ENCODE results near the gene CNTN5.

The CNTN5 gene

DNA sequence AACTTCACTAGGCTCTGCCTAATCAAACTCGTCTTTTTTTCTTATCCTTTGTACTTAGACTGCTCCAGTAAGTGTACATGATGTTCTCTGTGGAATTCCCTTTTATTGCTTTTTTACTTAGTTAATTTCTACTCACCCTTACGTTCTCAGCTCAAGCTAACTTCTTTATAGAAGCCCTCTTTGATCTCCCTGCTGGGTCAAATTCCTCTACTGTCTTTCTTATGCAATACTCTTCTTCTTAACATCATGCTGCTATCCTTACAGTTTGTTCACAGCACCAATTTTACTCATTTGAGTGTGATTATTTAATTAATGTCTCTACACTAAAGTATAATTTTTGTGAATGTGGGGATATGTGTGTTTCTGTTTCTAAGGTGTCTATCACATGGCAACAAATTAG, 498.3 kb downstream of the CNTN5 start:
- no peak for DNase-seq (ENCODE audit: low spot score)

DNA sequence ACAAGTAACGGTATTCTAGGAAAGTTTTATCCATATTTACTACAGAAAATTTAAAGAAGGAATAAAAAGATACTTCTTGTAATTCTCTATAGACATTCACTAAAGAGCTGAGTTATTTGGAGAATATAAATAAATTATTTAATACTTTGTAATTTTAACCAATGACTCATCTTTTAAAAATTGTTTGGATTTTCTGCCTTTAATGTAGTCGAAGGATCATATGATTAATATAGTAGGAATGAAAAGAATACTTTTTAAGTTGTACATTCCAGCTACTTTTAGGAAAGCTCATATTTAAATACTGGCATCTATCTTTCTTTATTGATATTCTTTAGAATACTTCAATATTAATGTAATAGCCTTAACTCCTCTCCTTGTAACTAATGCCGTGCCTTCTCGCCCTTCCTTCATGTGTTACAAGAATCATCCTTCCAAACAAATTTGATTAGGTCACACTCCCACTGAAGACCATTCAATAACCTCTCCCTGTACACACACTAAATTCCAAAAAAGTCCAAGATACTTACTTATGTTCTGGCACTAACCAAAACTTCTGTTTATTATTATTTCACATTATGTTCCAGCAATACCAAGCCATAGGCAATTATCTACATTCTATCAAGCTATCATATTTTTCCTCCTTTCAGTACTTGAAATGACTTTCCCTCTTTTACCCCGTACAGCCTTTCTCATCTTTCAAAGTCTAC, 501.9 kb downstream of the CNTN5 start:
- DNase-seq (ENCODE audit: low spot score): no peak

- no peak for DNase-seq (ENCODE audit: low spot score)
These were observed 510.7 kb downstream of the CNTN5 start for GRCh38 chr11:99531468-99531867.

GRCh38 chr11:99534812-99535211, 514.1 kb downstream of the CNTN5 start:
- no peak for DNase-seq (ENCODE audit: low spot score)

DNA sequence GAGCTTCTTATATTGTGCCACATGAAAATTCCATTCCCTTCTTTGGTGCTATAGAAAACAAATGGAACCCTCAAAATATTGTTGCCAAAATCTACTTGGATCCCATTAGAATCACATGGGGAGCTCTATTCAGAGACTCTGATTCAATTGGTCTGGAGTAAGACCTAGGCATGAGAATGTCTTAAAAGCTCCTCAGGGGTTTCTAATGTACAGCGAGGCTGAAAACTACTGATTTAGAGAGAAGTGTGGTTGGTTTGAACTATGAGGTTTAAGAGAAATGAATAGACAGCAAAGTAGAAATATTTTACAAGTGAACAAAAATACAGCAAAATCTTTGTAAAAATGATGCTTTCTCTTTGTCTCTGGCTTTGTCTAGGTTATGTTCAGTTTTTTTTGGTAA, 514.7 kb downstream of the CNTN5 start:
- no peak for DNase-seq (ENCODE audit: low spot score)

- no peak for DNase-seq (ENCODE audit: low spot score)
These were observed 515.1 kb downstream of the CNTN5 start for GRCh38 chr11:99535819-99536218.

GRCh38 chr11:99537681-99538080, 516.9 kb downstream of the CNTN5 start:
- no peak for DNase-seq (ENCODE audit: low spot score)

GRCh38 chr11:99545616-99546015, 524.9 kb downstream of the CNTN5 start:
- no peak for DNase-seq (ENCODE audit: low spot score)

DNA sequence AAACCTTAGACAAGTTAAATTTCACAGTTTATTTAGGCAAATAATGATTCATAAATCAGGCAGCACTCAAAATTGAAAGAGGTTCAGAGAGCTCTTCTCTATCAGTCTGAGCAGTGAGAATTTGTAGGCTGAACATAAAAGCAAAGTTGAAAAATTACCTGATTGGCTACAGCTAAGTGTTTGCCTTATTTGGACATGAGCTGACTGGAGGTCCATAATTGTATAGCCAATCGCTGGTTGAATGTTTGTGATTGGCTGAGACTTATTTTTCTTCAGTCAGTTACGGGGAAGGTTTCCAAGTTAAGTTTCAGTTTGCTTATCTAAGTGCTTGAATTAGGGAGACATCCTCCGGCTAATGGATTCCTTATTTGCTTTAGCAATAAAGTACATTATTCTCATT, 527.5 kb downstream of the CNTN5 start:
- no peak for DNase-seq (ENCODE audit: low spot score)

DNA sequence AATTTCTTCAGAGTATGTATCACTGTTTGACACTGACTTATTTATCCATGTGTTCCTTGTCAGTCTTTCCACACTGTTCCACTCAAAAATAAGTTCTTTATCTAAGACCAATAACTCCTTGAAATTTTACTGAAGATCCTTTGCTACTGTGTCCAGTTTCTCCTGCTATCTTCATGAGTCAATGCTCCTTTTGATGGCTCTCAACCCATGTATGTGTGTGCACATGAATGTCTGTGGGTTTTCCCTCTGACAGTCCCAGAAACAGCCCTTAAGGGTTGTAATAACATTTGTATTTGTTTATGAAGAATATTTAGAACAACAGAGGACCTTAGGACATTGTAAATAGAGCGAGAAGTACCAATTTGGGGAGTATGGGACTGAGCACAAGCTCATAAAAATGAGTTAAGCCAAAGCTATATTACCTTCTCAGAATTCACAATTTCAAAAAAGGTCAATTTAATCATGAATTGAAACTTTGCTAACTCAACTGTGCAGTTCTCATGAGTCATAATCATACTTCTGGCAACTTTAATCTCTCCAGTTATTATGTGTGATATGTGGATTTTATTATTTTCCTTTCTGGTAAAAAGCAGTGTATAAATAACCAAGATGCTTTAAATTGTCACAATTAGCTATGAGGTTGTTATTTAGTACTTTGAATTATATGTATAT, 533.6 kb downstream of the CNTN5 start:
- DNase-seq (ENCODE audit: low spot score): no peak

DNA sequence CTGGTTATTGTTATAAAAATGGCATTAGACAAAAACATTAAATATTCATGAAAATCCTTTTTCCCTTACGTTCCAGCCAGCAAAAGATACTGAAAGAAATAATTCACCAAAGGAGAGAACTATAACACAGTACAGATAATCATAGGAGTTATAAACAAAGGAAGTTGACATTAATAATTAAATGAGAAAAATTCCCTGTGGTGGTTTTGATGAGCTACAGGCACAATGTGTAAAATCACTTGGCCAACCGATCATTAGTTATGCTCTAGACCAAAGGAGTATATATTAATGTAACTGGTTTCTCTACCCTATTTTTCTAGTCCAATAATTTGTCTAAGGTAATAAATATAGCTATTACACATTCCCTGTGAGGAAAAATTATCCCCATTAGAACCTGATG, 534.7 kb downstream of the CNTN5 start:
- DNase-seq (ENCODE audit: low spot score): no peak

- no peak for DNase-seq (ENCODE audit: low spot score)
These were observed 544.6 kb downstream of the CNTN5 start for GRCh38 chr11:99565333-99565732.

- no peak for DNase-seq (ENCODE audit: low spot score)
These were observed 546.7 kb downstream of the CNTN5 start for GRCh38 chr11:99567334-99567956.

DNA sequence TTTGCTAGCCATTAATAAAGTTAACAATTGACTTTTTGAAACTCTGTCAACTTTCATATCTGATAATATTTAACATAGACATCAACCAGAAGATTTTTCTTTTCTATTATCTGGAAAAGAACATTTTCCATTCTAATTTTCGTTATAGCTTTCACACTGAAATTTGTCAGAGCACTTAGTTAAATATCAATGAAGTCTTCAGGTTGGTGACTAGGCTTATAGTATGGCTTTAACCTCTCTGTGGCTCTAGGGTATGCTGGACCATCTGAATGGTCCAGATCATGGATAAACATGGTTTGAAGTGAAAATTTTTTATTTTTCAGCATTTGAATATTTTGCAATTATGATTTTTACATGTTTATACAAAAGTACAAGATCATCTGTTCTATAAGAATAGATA, 548.1 kb downstream of the CNTN5 start:
- no peak for DNase-seq (ENCODE audit: low spot score)

DNA sequence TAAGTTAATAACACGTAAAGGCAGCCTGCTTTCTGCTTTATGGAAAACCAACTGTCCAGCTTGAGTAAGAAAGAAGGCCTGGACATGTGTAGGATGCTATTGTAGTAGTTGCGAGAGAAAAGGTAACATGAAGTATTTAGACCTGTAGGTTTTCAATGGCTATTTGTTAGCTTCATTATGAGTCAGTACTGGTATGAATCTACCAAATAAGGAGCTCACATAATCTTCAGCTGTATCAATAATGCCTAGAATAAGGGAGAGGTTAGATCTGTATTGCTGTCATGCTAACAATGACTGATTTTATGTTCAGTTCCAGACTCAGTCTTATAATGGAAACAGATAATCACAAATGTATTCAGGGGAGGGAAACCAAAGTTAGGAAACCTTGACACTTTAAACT, 550.3 kb downstream of the CNTN5 start:
- no peak for DNase-seq (ENCODE audit: low spot score)

GRCh38 chr11:99584830-99585229, 564.1 kb downstream of the CNTN5 start:
- DNase-seq (ENCODE audit: low spot score): no peak

- no peak for DNase-seq (ENCODE audit: low spot score)
These were observed 564.9 kb downstream of the CNTN5 start for GRCh38 chr11:99585606-99586005.

DNA sequence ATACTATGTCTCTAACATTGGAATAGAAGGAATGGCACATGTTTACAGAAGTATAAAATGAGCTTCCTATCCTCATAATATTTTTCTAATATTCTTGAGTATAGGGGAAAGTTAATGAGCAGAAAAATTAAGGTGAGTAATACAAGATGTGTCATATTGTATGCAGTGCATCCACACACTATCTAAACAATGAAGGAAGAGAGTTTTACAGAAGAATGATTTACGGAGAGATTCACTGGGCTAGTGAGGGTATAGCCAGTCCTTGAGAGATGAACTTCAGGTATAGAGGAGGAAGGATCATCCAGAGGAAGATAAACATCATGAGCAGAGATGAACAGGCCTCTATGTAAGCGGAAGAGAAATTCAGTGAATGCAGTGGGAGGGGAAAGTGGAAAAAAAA, 569.0 kb downstream of the CNTN5 start:
- DNase-seq (ENCODE audit: low spot score): no peak

GRCh38 chr11:99592266-99592665, 571.5 kb downstream of the CNTN5 start:
- DNase-seq (ENCODE audit: low spot score): no peak

GRCh38 chr11:99593197-99593596, 572.4 kb downstream of the CNTN5 start:
- no peak for DNase-seq (ENCODE audit: low spot score)

DNA sequence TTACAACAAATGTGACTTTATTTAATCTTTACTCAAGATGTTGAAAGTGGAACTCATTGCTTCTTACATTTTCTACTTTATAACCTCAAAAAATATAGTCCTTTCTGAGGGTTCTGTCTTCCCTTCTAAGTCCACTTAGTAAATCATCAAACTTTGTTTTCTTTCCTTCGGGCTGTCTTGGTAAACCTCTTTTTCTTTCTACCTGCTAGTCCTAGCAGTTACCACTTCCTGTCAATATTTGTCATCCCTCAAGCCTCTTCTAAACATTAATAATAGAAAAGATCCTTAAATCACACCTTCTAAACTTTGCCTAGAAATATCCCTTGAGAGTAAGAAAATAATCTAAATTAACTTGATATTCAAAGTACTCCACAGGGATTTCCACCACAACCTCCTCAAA, 580.4 kb downstream of the CNTN5 start:
- DNase-seq (ENCODE audit: low spot score): no peak

DNA sequence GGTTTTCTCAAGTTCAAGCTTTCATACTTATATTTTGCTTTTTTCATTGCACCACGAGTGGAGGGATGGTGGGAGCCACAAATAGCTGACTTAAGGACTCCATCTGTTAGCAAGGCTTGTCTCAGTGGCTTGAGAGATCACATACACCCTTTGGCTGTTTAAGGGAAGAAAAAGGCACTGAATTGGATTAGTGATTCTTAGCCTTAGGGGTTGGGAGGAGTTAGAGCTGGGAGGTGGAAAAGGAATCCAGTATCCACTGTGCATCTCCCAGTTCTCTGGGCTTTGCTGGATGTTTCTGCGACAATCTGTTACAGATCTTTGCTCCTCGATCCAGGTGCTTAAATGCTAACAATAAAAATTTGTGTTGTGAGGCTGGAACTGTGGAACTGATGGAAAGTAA, 593.6 kb downstream of the CNTN5 start:
- no peak for DNase-seq (ENCODE audit: low spot score)

DNA sequence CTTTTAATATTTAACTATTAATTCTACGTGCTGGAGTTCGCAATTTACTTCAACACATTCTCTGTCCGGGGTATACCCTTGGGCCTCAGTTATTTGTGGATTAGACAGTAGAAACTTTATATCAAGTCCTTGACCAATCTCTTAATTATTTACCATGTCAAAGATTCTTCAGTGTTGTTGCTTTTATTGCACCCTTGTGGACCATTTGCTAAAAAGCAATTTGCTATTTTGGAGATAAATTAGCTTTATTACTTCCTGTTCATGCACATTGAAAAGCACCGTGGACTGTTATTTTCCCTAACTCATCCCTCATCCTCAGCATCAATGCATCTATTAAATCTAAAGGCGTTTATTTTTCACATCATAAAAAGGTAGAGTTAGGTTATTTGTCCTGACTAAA, 609.9 kb downstream of the CNTN5 start:
- no peak for DNase-seq (ENCODE audit: low spot score)

DNA sequence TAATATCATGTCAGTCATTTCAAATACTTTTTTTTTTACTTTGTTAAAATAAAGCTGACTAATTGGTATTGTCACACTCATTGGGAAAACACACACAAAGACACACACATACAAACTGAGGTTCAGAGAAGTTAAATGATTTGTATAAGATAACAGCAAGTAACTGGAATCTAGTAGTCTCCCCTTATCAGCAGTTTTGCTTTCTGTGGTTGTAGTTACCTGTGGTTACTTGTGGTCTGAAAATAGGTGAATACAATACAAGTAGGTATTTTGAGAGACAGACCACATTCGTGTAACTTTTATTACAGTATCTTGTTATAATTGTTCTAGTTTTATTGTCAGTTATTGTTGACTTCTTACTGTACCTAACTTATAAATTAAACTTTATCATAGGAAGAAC, 610.9 kb downstream of the CNTN5 start:
- DNase-seq (ENCODE audit: low spot score): no peak

All from globus pallidus (tissue), 1 donor.